DMS53 (cell line): Measurements from ENCODE around the gene FBXO28.
A peak's percentile ranks its signal among the peaks of the same experiment; 100 is the strongest.

Experiments
- DNase-seq: peaks from one replicate; lab custom pipeline; 2025; lab: John Stamatoyannopoulos, UW

Gene FBXO28

GRCh38 chr1:224113918-224114786 is at the start of gene FBXO28:
FBXO28 (plus strand) TSS chr1:224114111; CDS start chr1:224114130, 19 bp downstream.
- DNase-seq, result peak; percentile 97

GRCh38 chr1:224064150-224064549 is 49.8 kb upstream of the FBXO28 start:
- peak; percentile 59 for DNase-seq

GRCh38 chr1:224065455-224065854 is 48.5 kb upstream of the FBXO28 start:
- peak; percentile 68 for DNase-seq

GRCh38 chr1:224067207-224067606 is 46.7 kb upstream of the FBXO28 start:
- DNase-seq, result no peak

- DNase-seq, result peak; percentile 11
These were observed 46.1 kb upstream of the FBXO28 start for GRCh38 chr1:224067621-224068457.

GRCh38 chr1:224068458-224069072 is 45.3 kb upstream of the FBXO28 start:
- DNase-seq, result no peak

GRCh38 chr1:224069138-224069537 is 44.8 kb upstream of the FBXO28 start:
- no peak for DNase-seq

- no peak for DNase-seq
These were observed 43.4 kb upstream of the FBXO28 start for GRCh38 chr1:224070521-224070920.

GRCh38 chr1:224076407-224076806 is 37.5 kb upstream of the FBXO28 start:
- DNase-seq, result no peak

GRCh38 chr1:224079644-224080043 is 34.3 kb upstream of the FBXO28 start:
- peak; percentile 18 for DNase-seq

- no peak for DNase-seq
These were observed 33.7 kb upstream of the FBXO28 start for GRCh38 chr1:224080115-224080774.

- no peak for DNase-seq
These were observed 32.3 kb upstream of the FBXO28 start for GRCh38 chr1:224081604-224082003.

- DNase-seq, result no peak
These were observed 31.8 kb upstream of the FBXO28 start for GRCh38 chr1:224082146-224082545.

GRCh38 chr1:224084867-224085266 is 29.0 kb upstream of the FBXO28 start:
- DNase-seq, result no peak

GRCh38 chr1:224085421-224086108 is 28.3 kb upstream of the FBXO28 start:
- no peak for DNase-seq

GRCh38 chr1:224087286-224087794 is 26.6 kb upstream of the FBXO28 start:
- no peak for DNase-seq

- no peak for DNase-seq
These were observed 24.3 kb upstream of the FBXO28 start for GRCh38 chr1:224089583-224089982.

GRCh38 chr1:224090116-224090515 is 23.8 kb upstream of the FBXO28 start:
- DNase-seq, result no peak

GRCh38 chr1:224092111-224092510 is 21.8 kb upstream of the FBXO28 start:
- no peak for DNase-seq

GRCh38 chr1:224092601-224093000 is 21.3 kb upstream of the FBXO28 start:
- DNase-seq, result no peak

GRCh38 chr1:224095339-224095738 is 18.6 kb upstream of the FBXO28 start:
- DNase-seq, result no peak
